Measurements from ENCODE around the gene PPP4R1.

GRCh38 chr18:9596843-9597526 is 17.4 kb downstream of the PPP4R1 start:
- TF ChIP-seq CTCF (IDR thresholded peaks at IDR 0.05) = no peak
- TF ChIP-seq POLR2A (IDR thresholded peaks at IDR 0.05) = no peak
- no peak for TF ChIP-seq POLR2AphosphoS5 (IDR thresholded peaks at IDR 0.05)
- TF ChIP-seq EP300 (IDR thresholded peaks at IDR 0.05) = no peak

Measured in upper lobe of left lung (tissue), 4 donors.